HG03521 (cell line): ENCODE data around the gene PTPN23.
"Not testable (repeated sequence)": the region's sequence is repeated elsewhere in the genome, so short reads cannot be mapped to it uniquely, and the experiment has no call there.

Experiments used
- ATAC-seq: cut with Tn5 transposase; IDR thresholded peaks from one replicate; pipeline ENCODE4 v1.9.1; 2021; ENCODE audit warnings: mild to moderate bottlenecking, moderate library complexity; ENCODE audit not compliant: unreplicated experiment

Gene PTPN23

GRCh38 chr3:47434849-47435248 lies 54.0 kb downstream of the PTPN23 start:
- ATAC-seq, result no peak

GRCh38 chr3:47436180-47436579 lies 55.4 kb downstream of the PTPN23 start:
- no peak for ATAC-seq

GRCh38 chr3:47440131-47440530 lies 59.3 kb downstream of the PTPN23 start:
- ATAC-seq, result no peak

- no peak for ATAC-seq
These were observed 61.2 kb downstream of the PTPN23 start for GRCh38 chr3:47441796-47442551.

GRCh38 chr3:47443611-47443995 lies 62.8 kb downstream of the PTPN23 start:
- ATAC-seq, result no peak

- ATAC-seq, result no peak
These were observed 63.3 kb downstream of the PTPN23 start for GRCh38 chr3:47444103-47444502.

- no peak for ATAC-seq
These were observed 71.8 kb downstream of the PTPN23 start for GRCh38 chr3:47452453-47453215.

- ATAC-seq, result no peak
These were observed 75.1 kb downstream of the PTPN23 start for GRCh38 chr3:47455806-47456452.

GRCh38 chr3:47456984-47457383 lies 76.2 kb downstream of the PTPN23 start:
- ATAC-seq, result no peak

- ATAC-seq, result not testable (repeated sequence)
These were observed 78.8 kb downstream of the PTPN23 start for GRCh38 chr3:47459534-47460085.
